ENCODE data around the gene CDC5L.

- TF ChIP-seq CTCF (conservative IDR thresholded peaks at IDR 0.05 in 1 of 2, IDR thresholded peaks at IDR 0.05 in 1 of 2; ENCODE audit: extremely low read depth in 1 of 2, insufficient read depth in 1 of 2, low read depth in 1 of 2, low read length in 2 of 2): no peak
- no peak for TF ChIP-seq EZH2 (IDR thresholded peaks at IDR 0.05; ENCODE audit: borderline replicate concordance, low read length)
These were observed 22.9 kb downstream of the CDC5L start for GRCh38 chr6:44410363-44410762.

Data from mammary epithelial cell (primary cell).